Uterus (tissue), 4 donors: Measurements from ENCODE around the gene LTBP2. TPM values are rescaled to one million over a fixed set of nuclear protein-coding genes. Genes with fewer than 3 reads are reported as not detected.

Experiments
- DNase-seq, 2 donors: peaks; one replicate each; pipeline ENCODE4 v3.0.0-alpha.2; 2019 to 2020
- H3K27ac ChIP-seq, 2 donors: fragments of 200-600 bp; sonication (generic); 1 replicate in 1 of 2; 2 replicates in 1 of 2; pipeline ENCODE4 v1.5.1; 2016 to 2018
- H3K27me3 ChIP-seq, 2 donors: fragments of 200-600 bp; sonication (generic); one replicate each; pipeline ENCODE4 v1.5.1; 2018 to 2019; ENCODE audit warnings: control low read depth in 1 of 2
- H3K36me3 ChIP-seq, 2 donors: fragments of 200-600 bp; sonication (generic); one replicate each; pipeline ENCODE4 v1.5.1; 2019; ENCODE audit warnings: control low read depth in 1 of 2
- H3K4me1 ChIP-seq, 2 donors: fragments of 200-600 bp; sonication (generic); one replicate each; pipeline ENCODE4 v1.5.1; 2018 to 2019; ENCODE audit warnings: control low read depth in 1 of 2
- H3K4me3 ChIP-seq, 2 donors: fragments of 200-600 bp; sonication (generic); 1 replicate in 1 of 2; 2 replicates in 1 of 2; pipeline ENCODE4 v1.5.1; 2018 to 2019; ENCODE audit warnings: mild to moderate bottlenecking in 1 of 2
- H3K9me3 ChIP-seq, 2 donors: fragments of 200-600 bp; sonication (generic); one replicate each; pipeline ENCODE4 v1.5.1; 2019; ENCODE audit warnings: control low read depth in 1 of 2
- POLR2A ChIP-seq, 2 donors: fragments of 450-650 bp; IDR thresholded peaks; one replicate each; pipeline ENCODE4 v1.6.1; 2016; ENCODE audit warnings: antibody characterized with exemption in 2 of 2, mild to moderate bottlenecking in 1 of 2, moderate library complexity in 1 of 2
- intact Hi-C: fragments of 100-400 bp; cut with DNase I; formaldehyde crosslinking; loops from one replicate; pipeline ENCODE4 v1.15.1; 2023; ENCODE audit warnings: low total_unique reads
- total RNA-seq, 4 donors: library from RNA; depleted of rRNA in 3 of 4; stranded (reverse); fragments of >200 nt in 3 of 4; gene quantifications; one replicate each; pipeline versions ENCODE4 v1.1.0 to v1.2.4, GENCODE V29; 2014 to 2023
- TF ChIP-seq, protein P1 (sequence below), 4 experiments: fragments of 200-600 bp in 2 of 4; fragments of 450-650 bp in 2 of 4; sonication (generic) in 2 of 4; IDR thresholded peaks; one replicate each; pipeline ENCODE4 v1.5.1; 2016 to 2019; ENCODE audit warnings: antibody characterized with exemption in 4 of 4, mild to moderate bottlenecking in 2 of 4, moderate library complexity in 1 of 4
- donor health status: DM: yes; HTN: yes; CAD: no.

The LTBP2 gene
- total RNA-seq, 4 donors from 2014 or later, result 18.8 to 70.6 (median 35.1) TPM

DNA sequence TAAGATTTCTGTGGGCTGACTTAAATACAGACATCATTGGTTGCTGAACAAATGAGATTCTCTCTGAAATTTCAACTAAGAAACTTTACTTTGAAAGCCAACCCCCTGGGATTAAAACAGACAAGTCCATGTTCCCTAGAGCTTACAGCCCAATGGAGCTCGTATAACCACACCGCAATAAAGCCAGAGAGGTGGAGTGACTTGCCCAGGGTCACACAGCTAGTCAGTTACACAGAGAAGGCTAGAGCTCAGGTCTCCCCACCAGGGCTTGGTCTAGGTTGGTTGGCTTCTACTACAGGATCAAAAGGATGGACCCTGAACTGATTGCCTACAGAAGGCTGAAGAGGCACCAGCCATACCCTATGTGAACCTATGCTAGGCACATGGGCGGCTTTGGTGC, 8.9 kb upstream of the LTBP2 start:
- H3K27me3 ChIP-seq, result no peaks in the 10 kb centered on the region
- no peak for DNase-seq
- peaks cover 7% of the 10 kb centered on the region in 2 donors for H3K4me1 ChIP-seq
- H3K9me3 ChIP-seq, result no peaks in the 10 kb centered on the region
- intact Hi-C loops, result no loop called here
- H3K27ac ChIP-seq, result peak overlapping the region; percentile 82 to 93
- TF ChIP-seq, protein P1, sequence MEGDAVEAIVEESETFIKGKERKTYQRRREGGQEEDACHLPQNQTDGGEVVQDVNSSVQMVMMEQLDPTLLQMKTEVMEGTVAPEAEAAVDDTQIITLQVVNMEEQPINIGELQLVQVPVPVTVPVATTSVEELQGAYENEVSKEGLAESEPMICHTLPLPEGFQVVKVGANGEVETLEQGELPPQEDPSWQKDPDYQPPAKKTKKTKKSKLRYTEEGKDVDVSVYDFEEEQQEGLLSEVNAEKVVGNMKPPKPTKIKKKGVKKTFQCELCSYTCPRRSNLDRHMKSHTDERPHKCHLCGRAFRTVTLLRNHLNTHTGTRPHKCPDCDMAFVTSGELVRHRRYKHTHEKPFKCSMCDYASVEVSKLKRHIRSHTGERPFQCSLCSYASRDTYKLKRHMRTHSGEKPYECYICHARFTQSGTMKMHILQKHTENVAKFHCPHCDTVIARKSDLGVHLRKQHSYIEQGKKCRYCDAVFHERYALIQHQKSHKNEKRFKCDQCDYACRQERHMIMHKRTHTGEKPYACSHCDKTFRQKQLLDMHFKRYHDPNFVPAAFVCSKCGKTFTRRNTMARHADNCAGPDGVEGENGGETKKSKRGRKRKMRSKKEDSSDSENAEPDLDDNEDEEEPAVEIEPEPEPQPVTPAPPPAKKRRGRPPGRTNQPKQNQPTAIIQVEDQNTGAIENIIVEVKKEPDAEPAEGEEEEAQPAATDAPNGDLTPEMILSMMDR (IDR thresholded peaks at IDR 0.05), result no peak
- no peak overlapping the region for H3K4me3 ChIP-seq
- no peaks in the 10 kb centered on the region for H3K36me3 ChIP-seq

DNA sequence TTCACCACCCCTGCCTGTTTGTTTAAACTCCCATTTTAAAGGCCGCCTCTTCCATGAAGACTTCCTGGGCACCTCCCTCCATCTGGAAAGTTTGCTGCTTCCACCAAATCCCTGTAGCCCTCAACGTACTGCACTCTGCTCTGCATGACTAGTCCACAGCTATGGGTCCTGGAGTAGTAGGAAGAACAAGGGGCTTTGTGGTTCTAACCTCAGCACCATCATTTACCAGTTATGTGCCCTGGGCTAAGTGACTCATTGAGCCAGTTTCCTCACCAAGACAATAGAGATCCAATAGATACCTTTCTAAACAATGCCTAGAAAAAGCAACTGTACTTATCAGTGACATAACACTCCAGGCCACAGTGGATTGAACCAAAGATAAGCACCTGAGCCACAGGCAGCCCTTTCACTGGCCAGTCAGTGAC, 8.5 kb upstream of the LTBP2 start:
- DNase-seq, result no peak
- Histone ChIP-seq H3K9me3 (no peaks in the 10 kb centered on the region), H3K4me3 (no peak overlapping the region), H3K27ac (peak overlapping the region; percentile 82 to 93), H3K27me3 (no peaks in the 10 kb centered on the region), H3K4me1 (peaks cover 7% of the 10 kb centered on the region in 2 donors), H3K36me3 (no peaks in the 10 kb centered on the region)
- TF ChIP-seq, protein P1 (IDR thresholded peaks at IDR 0.05), result no peak
- TF ChIP-seq POLR2A (IDR thresholded peaks at IDR 0.05), result no peak
- intact Hi-C loops, result no loop called here

DNA sequence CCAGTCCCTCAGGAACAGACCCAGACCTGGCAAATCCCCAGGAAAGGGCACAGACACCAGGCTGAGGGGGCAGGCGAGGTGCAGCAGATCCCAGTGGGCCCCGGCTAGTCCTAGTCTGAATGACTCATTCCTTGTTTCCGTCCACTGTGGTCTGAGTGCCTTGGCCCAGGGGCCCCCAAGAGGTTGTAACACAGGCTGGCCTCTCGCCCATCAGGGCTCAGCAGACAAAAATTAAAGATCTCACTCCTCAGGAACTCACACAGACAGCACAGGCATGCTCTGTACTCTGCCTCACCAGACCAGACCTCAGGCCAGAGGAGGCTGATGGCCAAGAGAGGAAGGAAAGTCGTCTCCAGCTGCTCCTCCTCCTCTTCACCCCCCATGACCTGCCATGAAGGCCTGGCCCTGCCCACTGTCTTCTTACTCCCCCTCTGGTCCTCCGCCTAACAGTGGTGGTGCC, 7.7 kb upstream of the LTBP2 start:
- Histone ChIP-seq H3K36me3 (no peaks in the 10 kb centered on the region), H3K9me3 (no peaks in the 10 kb centered on the region), H3K27ac (peak overlapping the region; percentile 82 to 93), H3K4me1 (peaks cover 7% of the 10 kb centered on the region in 2 donors), H3K4me3 (no peak overlapping the region), H3K27me3 (no peaks in the 10 kb centered on the region)
- intact Hi-C loops, result no loop called here
- peak; percentile 92 to 95 for DNase-seq
- TF ChIP-seq, protein P1 (IDR thresholded peaks at IDR 0.05), result peak in 1 of 4 experiments; percentile 7
- TF ChIP-seq POLR2A (IDR thresholded peaks at IDR 0.05), result no peak

DNA sequence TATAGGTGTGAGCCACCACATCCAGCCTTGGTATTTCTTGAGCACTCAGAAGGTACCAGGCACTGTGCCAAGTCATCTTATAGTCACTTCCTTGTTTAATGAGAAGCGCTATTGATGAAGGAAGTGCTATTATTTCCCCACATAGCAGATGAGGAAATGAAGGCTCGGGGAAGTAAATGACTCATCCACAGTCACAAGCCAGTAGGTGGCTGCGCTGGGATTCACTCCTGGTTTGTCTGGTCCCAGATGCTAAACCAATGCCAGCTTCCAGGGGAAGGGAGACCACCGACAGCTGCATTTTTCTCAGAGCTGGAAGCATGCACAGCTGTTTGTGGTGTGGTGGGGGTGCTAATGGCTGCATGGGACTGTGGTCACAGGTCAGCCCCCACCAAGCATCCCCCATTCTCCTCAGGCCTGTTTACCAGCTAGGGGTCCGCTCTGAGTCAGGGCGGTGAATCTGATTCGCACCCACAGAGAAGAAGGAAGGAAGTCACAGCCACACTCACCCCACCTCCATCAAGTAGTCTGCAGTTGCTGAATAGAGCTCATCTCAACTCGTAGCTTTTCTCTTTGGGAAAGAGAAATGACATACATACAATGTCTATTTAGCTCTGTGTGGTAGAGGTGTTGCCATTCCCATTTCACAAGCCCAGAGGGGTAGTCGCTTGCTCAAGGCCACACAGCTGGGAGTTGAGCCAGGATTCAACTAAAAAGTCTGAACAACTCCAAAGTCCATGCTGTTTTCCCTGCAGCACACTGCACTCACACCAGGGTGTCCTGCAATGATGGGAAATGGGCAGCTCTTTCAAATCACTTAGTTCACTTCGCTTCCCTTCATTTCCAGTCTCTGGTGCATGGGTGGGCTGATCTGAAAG, 6.3 kb upstream of the LTBP2 start:
- no peaks in the 10 kb centered on the region for H3K27me3 ChIP-seq
- H3K9me3 ChIP-seq, result no peaks in the 10 kb centered on the region
- H3K27ac ChIP-seq, result peak overlapping the region; percentile 82 to 93
- H3K4me1 ChIP-seq, result peaks cover 7% of the 10 kb centered on the region in 2 donors
- TF ChIP-seq POLR2A (IDR thresholded peaks at IDR 0.05), result no peak
- TF ChIP-seq, protein P1 (IDR thresholded peaks at IDR 0.05), result no peak
- no peak overlapping the region for H3K4me3 ChIP-seq
- intact Hi-C loops, result no loop called here
- no peaks in the 10 kb centered on the region for H3K36me3 ChIP-seq
- no peak for DNase-seq

DNA sequence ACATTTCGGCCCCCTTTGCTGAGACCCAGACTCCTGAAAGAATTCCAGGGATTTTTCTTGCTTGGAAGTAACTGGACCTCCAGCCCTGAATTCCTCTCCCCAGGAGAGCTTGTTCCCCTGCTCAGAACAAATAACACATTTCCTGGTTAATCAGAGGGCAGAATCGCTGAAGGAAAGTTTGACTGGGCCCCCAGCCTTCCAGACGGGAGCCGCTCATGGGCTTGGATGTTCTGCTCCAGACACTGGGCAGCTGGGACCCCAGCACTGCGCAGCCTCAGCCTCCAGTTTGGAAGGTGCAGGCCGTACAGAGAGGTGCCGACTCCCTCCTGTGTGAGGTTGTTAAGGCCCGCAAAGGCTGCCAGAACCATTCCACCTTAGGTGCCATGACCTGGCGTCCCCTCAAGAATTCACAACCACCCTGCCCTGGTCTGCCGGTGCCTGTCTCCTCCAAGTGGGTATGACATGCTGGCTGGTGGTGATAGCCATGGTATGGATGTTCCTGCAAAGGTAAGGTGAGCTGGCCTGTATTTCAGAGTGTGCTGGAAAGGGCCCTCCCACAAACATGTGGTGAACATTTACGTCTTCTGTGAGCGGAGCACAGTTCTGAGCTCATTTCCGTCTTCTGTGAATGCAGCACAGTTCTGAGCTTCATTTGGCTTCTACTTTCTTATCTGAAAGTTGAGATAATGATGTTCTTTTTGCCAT, 5.1 kb upstream of the LTBP2 start:
- TF ChIP-seq, protein P1 (IDR thresholded peaks at IDR 0.05), result no peak
- TF ChIP-seq POLR2A (IDR thresholded peaks at IDR 0.05), result no peak
- peaks cover 7% of the 10 kb centered on the region in 2 donors for H3K4me1 ChIP-seq
- no peaks in the 10 kb centered on the region for H3K27me3 ChIP-seq
- intact Hi-C loops, result no loop called here
- no peaks in the 10 kb centered on the region for H3K9me3 ChIP-seq
- DNase-seq, result no peak
- H3K4me3 ChIP-seq, result no peak overlapping the region
- no peaks in the 10 kb centered on the region for H3K36me3 ChIP-seq
- H3K27ac ChIP-seq, result no peak overlapping the region
